Stimulated activated naive B cell treated with anti-CD40 and anti-IgM and Interleukin-4, amounts not matched to agents 10 μg/mL and 1 μg/mL and 100 μg/mL, for 72 hours (primary cell): ENCODE data around the gene MCU.
A peak's percentile ranks its signal among the peaks of the same experiment; 100 is the strongest.
"Not testable (repeated sequence)": the region's sequence is repeated elsewhere in the genome, so short reads cannot be mapped to it uniquely, and the experiment has no call there.

Source experiments
- ATAC-seq, 2 donors: fragments of 150-1000 bp; cut with Tn5 transposase; replicated peaks; 2 replicates each; pipeline ENCODE4 v1.10.0; 2021; ENCODE audit warnings: moderate library complexity in 1 of 2
- DNase-seq: peaks from one replicate; pipeline ENCODE4 v3.0.0; 2021
- H3K27ac Mint-ChIP-seq: one replicate; pipeline ENCODE4 v1.8.0; 2022; ENCODE audit warnings: mild to moderate bottlenecking, mixed read lengths
- H3K27me3 Mint-ChIP-seq, 2 donors: one replicate each; pipeline ENCODE4 v1.8.0; 2022; ENCODE audit warnings: mixed read lengths in 2 of 2
- H3K36me3 Mint-ChIP-seq, 2 donors: one replicate each; pipeline ENCODE4 v1.8.0; 2022; ENCODE audit warnings: mixed read lengths in 2 of 2, mild to moderate bottlenecking in 1 of 2
- H3K4me1 Mint-ChIP-seq, 2 donors: one replicate each; pipeline ENCODE4 v1.8.0; 2022; ENCODE audit warnings: mixed read lengths in 2 of 2, mild to moderate bottlenecking in 1 of 2
- H3K4me3 Mint-ChIP-seq, 2 donors: one replicate each; pipeline ENCODE4 v1.8.0; 2022; ENCODE audit warnings: mild to moderate bottlenecking in 2 of 2, mixed read lengths in 2 of 2, moderate library complexity in 1 of 2
- H3K9me3 Mint-ChIP-seq, 2 donors: one replicate each; pipeline ENCODE4 v1.8.0; 2022; ENCODE audit warnings: mixed read lengths in 2 of 2, mild to moderate bottlenecking in 1 of 2

MCU gene

GRCh38 chr10:72730479-72730878 lies 38.5 kb downstream of the MCU start:
- H3K27me3 Mint-ChIP-seq, result no peaks in the 10 kb centered on the region
- no peak overlapping the region for H3K27ac Mint-ChIP-seq
- no peak overlapping the region for H3K4me3 Mint-ChIP-seq
- ATAC-seq (no peak), DNase-seq (no peak)
- peaks cover 0 to 6% of the 10 kb centered on the region in 2 donors for H3K36me3 Mint-ChIP-seq
- peaks cover 4 to 9% of the 10 kb centered on the region in 2 donors for H3K4me1 Mint-ChIP-seq
- no peaks in the 10 kb centered on the region for H3K9me3 Mint-ChIP-seq

GRCh38 chr10:72731916-72732419 lies 40.0 kb downstream of the MCU start:
- H3K4me3 Mint-ChIP-seq, result no peak overlapping the region
- DNase-seq, result no peak
- H3K27ac Mint-ChIP-seq, result no peak overlapping the region
- no peaks in the 10 kb centered on the region for H3K27me3 Mint-ChIP-seq
- H3K9me3 Mint-ChIP-seq, result no peaks in the 10 kb centered on the region
- ATAC-seq, result no peak
- H3K4me1 Mint-ChIP-seq, result peaks cover 13 to 24% of the 10 kb centered on the region in 2 donors
- H3K36me3 Mint-ChIP-seq, result peaks cover 0 to 3% of the 10 kb centered on the region in 2 donors

- no peaks in the 10 kb centered on the region for H3K9me3 Mint-ChIP-seq
- no peaks in the 10 kb centered on the region for H3K27me3 Mint-ChIP-seq
- DNase-seq (no peak), ATAC-seq (no peak)
- H3K4me3 Mint-ChIP-seq, result no peak overlapping the region
- H3K4me1 Mint-ChIP-seq, result peaks cover 16 to 30% of the 10 kb centered on the region in 2 donors
- no peak overlapping the region for H3K27ac Mint-ChIP-seq
- peaks cover 2 to 3% of the 10 kb centered on the region in 2 donors for H3K36me3 Mint-ChIP-seq
Measured at GRCh38 chr10:72732521-72732920, 40.6 kb downstream of the MCU start.

GRCh38 chr10:72733989-72734388 lies 42.0 kb downstream of the MCU start:
- Mint-ChIP-seq H3K27ac (no peak overlapping the region), H3K27me3 (no peaks in the 10 kb centered on the region)

GRCh38 chr10:72735288-72735936 lies 43.5 kb downstream of the MCU start:
- DNase-seq (no peak), ATAC-seq (no peak)
- no peaks in the 10 kb centered on the region for H3K9me3 Mint-ChIP-seq
- H3K27ac Mint-ChIP-seq, result no peak overlapping the region
- H3K27me3 Mint-ChIP-seq, result no peaks in the 10 kb centered on the region
- H3K4me1 Mint-ChIP-seq, result peaks cover 20 to 45% of the 10 kb centered on the region in 2 donors
- no peak overlapping the region for H3K4me3 Mint-ChIP-seq
- H3K36me3 Mint-ChIP-seq, result peaks cover 5 to 10% of the 10 kb centered on the region in 2 donors

More at GRCh38 chr10:72733989-72734388, 42.0 kb downstream of the MCU start:
- no peak for ATAC-seq
- DNase-seq, result no peak
- H3K4me1 Mint-ChIP-seq, result peaks cover 20 to 44% of the 10 kb centered on the region in 2 donors
- H3K4me3 Mint-ChIP-seq, result no peak overlapping the region
- no peaks in the 10 kb centered on the region for H3K9me3 Mint-ChIP-seq
- peaks cover 3 to 5% of the 10 kb centered on the region in 2 donors for H3K36me3 Mint-ChIP-seq

GRCh38 chr10:72736176-72736827 lies 44.4 kb downstream of the MCU start:
- Mint-ChIP-seq H3K27me3 (no peaks in the 10 kb centered on the region), H3K36me3 (peaks cover 7 to 12% of the 10 kb centered on the region in 2 donors), H3K4me3 (no peak overlapping the region), H3K9me3 (no peaks in the 10 kb centered on the region), H3K27ac (no peak overlapping the region), H3K4me1 (peaks cover 22 to 49% of the 10 kb centered on the region in 2 donors)
- ATAC-seq (peak; percentile 27 to 64), DNase-seq (no peak)

- H3K27me3 Mint-ChIP-seq, result no peaks in the 10 kb centered on the region
- no peak overlapping the region for H3K4me3 Mint-ChIP-seq
- peaks cover 8 to 12% of the 10 kb centered on the region in 2 donors for H3K36me3 Mint-ChIP-seq
- DNase-seq (no peak), ATAC-seq (no peak)
- H3K9me3 Mint-ChIP-seq, result no peaks in the 10 kb centered on the region
- no peak overlapping the region for H3K27ac Mint-ChIP-seq
- peaks cover 22 to 49% of the 10 kb centered on the region in 2 donors for H3K4me1 Mint-ChIP-seq
Measured at GRCh38 chr10:72736828-72737220, 44.9 kb downstream of the MCU start.

GRCh38 chr10:72737357-72737756 lies 45.4 kb downstream of the MCU start:
- H3K36me3 Mint-ChIP-seq, DNase-seq, H3K9me3 Mint-ChIP-seq, H3K27me3 Mint-ChIP-seq, H3K27ac Mint-ChIP-seq: not testable (repeated sequence)
- peak overlapping the region in 1 of 2 donors; percentile 19 for H3K4me3 Mint-ChIP-seq
- ATAC-seq, result peak in 1 of 2 donors; percentile 12
- peaks cover 22 to 49% of the 10 kb centered on the region in 2 donors for H3K4me1 Mint-ChIP-seq

- no peaks in the 10 kb centered on the region for H3K27me3 Mint-ChIP-seq
- DNase-seq, result no peak
- H3K36me3 Mint-ChIP-seq, result peaks cover 8 to 10% of the 10 kb centered on the region in 2 donors
- H3K9me3 Mint-ChIP-seq, result no peaks in the 10 kb centered on the region
- H3K4me3 Mint-ChIP-seq, result no peak overlapping the region
- no peak for ATAC-seq
- no peak overlapping the region for H3K27ac Mint-ChIP-seq
- H3K4me1 Mint-ChIP-seq, result peaks cover 25 to 49% of the 10 kb centered on the region in 2 donors
Measured at GRCh38 chr10:72738486-72738885, 46.5 kb downstream of the MCU start.

GRCh38 chr10:72740528-72740927 lies 48.6 kb downstream of the MCU start:
- Mint-ChIP-seq H3K27ac (no peak overlapping the region), H3K27me3 (no peaks in the 10 kb centered on the region), H3K9me3 (no peaks in the 10 kb centered on the region), H3K4me3 (no peak overlapping the region), H3K4me1 (peaks cover 23 to 44% of the 10 kb centered on the region in 2 donors), H3K36me3 (peaks cover 8 to 10% of the 10 kb centered on the region in 2 donors)
- no peak for DNase-seq
- peak in 1 of 2 donors; percentile 36 for ATAC-seq

GRCh38 chr10:72742092-72742491 lies 50.1 kb downstream of the MCU start:
- Mint-ChIP-seq H3K36me3 (peaks cover 8 to 10% of the 10 kb centered on the region in 2 donors), H3K27me3 (no peaks in the 10 kb centered on the region), H3K27ac (no peak overlapping the region), H3K9me3 (no peaks in the 10 kb centered on the region), H3K4me3 (no peak overlapping the region), H3K4me1 (peaks cover 14 to 28% of the 10 kb centered on the region in 2 donors)
- ATAC-seq (no peak), DNase-seq (no peak)

GRCh38 chr10:72742797-72743196 lies 50.9 kb downstream of the MCU start:
- no peak overlapping the region for H3K27ac Mint-ChIP-seq
- no peak for ATAC-seq
- no peak overlapping the region for H3K4me3 Mint-ChIP-seq
- H3K36me3 Mint-ChIP-seq, result peaks cover 4 to 10% of the 10 kb centered on the region in 2 donors
- DNase-seq, result no peak
- H3K27me3 Mint-ChIP-seq, result no peaks in the 10 kb centered on the region
- H3K4me1 Mint-ChIP-seq, result peaks cover 9 to 21% of the 10 kb centered on the region in 2 donors
- H3K9me3 Mint-ChIP-seq, result no peaks in the 10 kb centered on the region

GRCh38 chr10:72744566-72744965 lies 52.6 kb downstream of the MCU start:
- no peaks in the 10 kb centered on the region for H3K27me3 Mint-ChIP-seq
- ATAC-seq, result no peak
- H3K9me3 Mint-ChIP-seq, result no peaks in the 10 kb centered on the region
- peaks cover 7 to 10% of the 10 kb centered on the region in 2 donors for H3K4me1 Mint-ChIP-seq
- no peak overlapping the region for H3K4me3 Mint-ChIP-seq
- H3K27ac Mint-ChIP-seq, result no peak overlapping the region
- DNase-seq, result no peak
- H3K36me3 Mint-ChIP-seq, result peaks cover 6 to 10% of the 10 kb centered on the region in 2 donors

- H3K4me3 Mint-ChIP-seq, result no peak overlapping the region
- H3K27ac Mint-ChIP-seq, result no peak overlapping the region
- peaks cover 0 to 5% of the 10 kb centered on the region in 2 donors for H3K4me1 Mint-ChIP-seq
- DNase-seq (no peak), ATAC-seq (no peak)
- no peaks in the 10 kb centered on the region for H3K27me3 Mint-ChIP-seq
- peaks cover 0 to 3% of the 10 kb centered on the region in 2 donors for H3K36me3 Mint-ChIP-seq
- H3K9me3 Mint-ChIP-seq, result no peaks in the 10 kb centered on the region
Measured at GRCh38 chr10:72746426-72747363, 54.8 kb downstream of the MCU start.
